GM18499 (cell line): Measurements from ENCODE around the gene DNAJC28.
"Not testable (repeated sequence)": the region's sequence is repeated elsewhere in the genome, so short reads cannot be mapped to it uniquely, and the experiment has no call there.

Experiments
- ATAC-seq: cut with Tn5 transposase; IDR thresholded peaks from one replicate; pipeline ENCODE4 v1.9.1; 2021; ENCODE audit warnings: moderate number of reproducible peaks; ENCODE audit not compliant: insufficient read depth, unreplicated experiment

Gene DNAJC28

DNA sequence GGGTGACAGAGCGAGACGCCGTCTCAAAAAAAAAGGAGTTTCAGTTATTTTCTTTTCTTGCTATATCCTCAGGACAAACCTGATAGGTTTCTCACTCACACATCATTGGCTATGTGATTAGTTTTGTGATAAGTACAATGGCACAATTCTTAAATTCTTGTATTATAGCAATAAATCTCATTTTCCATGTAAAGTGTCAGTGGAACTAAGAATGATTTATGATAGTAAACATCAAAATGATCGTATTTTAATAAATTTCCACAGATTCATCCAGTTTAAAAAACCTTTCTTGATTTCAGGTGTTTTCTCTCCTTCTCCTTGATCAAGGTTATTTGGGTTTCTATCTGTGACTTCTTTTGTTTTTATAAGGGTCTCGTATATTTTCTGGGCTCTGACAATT, 3.5 kb downstream of the DNAJC28 start:
- no peak for ATAC-seq

- no peak for ATAC-seq
Measured at GRCh38 chr21:33481314-33481943, 10.1 kb downstream of the DNAJC28 start.

- ATAC-seq: no peak
Measured at GRCh38 chr21:33480481-33481103, 10.9 kb downstream of the DNAJC28 start.

DNA sequence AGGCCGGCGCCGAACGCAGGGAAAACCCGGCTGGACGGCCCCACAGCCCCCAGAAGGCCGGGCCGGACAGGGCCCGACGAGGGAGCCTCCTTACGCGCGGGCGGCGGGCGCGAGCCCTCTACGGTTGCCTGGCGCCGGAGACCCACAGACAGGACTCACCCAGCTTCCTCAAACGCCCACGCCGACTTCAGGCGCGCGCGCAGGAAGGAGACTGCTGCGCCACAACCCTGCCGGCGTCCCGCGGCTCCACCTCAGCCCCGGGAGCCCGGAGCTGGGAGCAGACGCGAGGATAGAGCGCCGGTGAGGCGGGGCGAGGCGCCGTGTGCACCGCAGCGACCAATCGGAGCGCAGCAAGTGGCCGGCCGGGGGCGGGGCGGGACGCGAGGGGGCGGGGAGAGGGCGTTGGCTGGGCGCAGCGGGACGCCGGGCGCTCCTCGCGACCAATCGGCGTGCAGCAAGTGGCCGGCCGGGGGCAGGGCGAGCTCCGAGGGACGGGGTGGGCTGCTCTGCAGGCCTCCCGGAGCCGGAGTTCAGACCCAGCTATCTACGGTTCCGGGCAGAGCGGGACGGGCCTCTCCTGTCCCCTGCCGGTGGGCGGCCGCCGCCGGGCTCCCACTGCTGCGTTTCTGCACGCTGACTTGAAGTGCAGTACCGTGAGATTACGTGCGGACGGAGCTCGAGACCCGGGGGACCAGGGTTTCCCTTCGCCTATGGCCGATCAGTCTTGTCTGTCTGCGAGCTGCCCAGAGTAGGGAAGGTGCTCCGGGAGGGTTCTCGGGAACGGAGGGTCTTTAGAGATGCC, 11.6 kb downstream of the DNAJC28 start, which contains the start of gene TMEM50B:
Gene TMEM50B, minus strand, starts transcription at position 296 of the 802 bp plus-strand sequence. CDS start 11,089 bp downstream, outside the sequence.
- ATAC-seq: peak; percentile 67

DNA sequence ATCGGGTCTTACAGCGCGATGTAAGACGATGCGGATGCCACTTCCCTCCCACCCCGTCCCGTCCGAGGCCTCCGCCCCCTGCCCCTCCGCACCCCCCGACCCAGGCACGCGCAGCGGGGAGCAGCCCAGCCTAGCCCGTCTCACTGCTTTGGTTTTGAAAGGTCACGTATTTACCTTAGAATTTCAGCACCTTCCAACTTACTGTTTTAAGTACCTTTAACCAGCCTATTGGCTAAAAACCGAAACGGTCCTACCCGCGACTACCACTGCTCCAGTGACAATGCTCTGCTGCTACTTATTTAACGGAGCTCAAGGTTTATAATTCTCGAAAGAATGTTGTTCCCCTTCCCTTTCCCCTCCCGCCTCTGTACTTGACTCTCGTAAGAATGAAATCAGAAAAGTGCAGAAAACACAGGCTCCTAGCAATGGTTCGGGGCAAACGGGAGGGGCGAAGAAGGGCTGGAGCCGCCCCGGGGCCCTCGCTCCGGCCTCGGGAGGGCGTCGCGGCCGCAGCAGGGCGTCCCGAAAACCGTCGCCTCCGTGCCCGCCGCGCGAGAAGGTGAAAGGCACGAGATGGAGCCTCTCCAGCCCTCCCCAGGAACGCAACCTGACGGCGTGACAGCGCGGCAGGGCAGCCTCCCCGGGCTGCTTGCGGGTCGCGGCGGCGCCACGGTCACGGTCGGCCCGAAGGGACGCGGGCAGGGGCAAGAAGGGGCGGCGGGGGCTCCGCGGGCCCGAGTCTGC, 12.4 kb downstream of the DNAJC28 start:
- peak; percentile 4 for ATAC-seq

DNA sequence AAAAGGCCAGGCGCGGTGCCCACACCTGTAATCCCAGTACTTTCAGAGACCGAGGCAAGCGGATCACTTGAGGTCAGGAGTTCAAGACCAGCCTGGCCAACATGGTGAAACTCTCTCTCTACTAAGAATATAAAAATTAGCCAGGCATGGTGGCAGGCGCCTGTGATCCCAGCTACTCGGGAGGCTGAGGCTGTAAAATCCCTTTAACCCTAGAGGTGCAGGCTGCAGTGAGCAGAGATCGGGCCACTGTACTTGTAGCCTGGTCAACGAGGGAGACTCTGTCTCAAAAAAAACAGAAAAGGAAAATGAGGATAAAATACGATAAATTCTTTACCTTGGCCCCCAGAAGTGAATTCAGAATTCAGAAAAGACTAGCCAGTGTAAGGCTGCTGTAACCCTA, 13.3 kb downstream of the DNAJC28 start:
- ATAC-seq: no peak

DNA sequence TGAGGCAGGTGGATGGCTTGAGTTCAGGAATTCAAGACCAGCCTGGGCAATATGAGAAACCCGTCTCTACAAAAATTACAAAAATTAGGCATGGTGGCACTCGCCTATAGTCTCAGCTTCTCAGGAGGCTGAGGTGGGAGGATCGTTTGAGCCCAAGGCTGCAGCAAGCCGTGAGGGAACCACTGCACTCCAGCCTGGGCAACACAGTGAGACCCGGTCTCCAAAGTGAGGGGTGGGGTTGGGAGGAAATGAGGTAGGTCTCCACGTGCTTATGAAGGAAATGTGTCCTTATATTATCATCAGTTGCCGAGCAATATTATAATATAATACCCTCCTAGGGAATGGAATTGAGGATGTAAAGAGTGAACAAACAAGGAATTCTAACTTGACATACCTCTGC, 14.4 kb downstream of the DNAJC28 start:
- ATAC-seq: no peak

GRCh38 chr21:33473344-33473743, 18.2 kb downstream of the DNAJC28 start:
- ATAC-seq: no peak

- no peak for ATAC-seq
Measured at GRCh38 chr21:33470701-33471100, 20.8 kb downstream of the DNAJC28 start.

- ATAC-seq: not testable (repeated sequence)
Measured at GRCh38 chr21:33469183-33469582, 22.3 kb downstream of the DNAJC28 start.

DNA sequence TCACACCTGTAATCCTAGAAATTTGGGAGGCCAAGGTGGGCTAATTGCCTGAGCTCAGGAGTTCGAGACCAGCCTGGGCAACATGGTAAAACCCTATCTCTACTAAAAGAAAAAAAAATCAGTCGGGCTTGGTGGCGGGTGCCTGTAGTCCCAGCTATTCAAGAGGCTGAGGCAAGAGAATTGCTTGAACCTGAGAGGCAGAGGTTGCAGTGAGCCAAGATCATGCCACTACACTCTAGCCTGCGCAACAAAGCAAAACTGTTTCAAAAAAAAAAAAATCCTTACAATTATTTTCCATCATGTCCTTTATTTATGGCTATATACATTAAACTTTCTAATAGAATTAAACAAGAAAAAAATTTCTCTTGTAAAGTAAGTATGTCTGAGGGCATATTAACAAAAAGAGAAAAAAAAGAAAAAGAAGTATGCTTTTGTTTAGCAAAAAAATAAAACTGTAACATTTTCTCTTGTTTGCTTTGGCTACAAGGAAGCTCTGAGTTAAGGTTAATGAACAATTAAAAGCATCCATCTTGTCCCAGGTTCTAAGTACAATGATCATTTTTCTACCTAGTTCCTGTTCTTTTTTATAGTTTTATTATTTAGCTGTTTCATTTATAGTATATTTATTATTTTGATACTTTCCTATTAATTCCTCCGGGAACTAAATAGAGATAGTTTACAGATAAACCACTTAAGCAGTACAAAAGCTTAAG, 29.8 kb downstream of the DNAJC28 start:
- ATAC-seq: no peak

DNA sequence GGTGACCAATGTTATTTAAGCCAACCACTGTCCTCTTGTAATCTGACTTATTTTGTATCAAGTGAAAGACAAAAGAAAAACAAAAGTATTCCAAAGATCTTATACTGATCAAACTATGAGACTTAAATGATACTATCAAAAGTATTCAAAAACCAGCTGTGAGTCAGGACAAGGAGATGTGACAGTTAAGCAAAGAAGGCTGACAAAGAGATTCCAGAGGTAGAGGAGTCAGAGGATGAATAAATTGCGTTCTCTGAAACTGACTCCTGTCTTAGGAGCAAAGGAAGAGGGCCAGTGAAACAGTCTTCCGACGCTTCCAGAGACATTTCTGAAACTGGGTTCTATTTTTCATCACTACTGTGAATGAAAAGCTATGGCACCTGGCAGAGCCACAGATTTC, 32.7 kb downstream of the DNAJC28 start:
- ATAC-seq: no peak

DNA sequence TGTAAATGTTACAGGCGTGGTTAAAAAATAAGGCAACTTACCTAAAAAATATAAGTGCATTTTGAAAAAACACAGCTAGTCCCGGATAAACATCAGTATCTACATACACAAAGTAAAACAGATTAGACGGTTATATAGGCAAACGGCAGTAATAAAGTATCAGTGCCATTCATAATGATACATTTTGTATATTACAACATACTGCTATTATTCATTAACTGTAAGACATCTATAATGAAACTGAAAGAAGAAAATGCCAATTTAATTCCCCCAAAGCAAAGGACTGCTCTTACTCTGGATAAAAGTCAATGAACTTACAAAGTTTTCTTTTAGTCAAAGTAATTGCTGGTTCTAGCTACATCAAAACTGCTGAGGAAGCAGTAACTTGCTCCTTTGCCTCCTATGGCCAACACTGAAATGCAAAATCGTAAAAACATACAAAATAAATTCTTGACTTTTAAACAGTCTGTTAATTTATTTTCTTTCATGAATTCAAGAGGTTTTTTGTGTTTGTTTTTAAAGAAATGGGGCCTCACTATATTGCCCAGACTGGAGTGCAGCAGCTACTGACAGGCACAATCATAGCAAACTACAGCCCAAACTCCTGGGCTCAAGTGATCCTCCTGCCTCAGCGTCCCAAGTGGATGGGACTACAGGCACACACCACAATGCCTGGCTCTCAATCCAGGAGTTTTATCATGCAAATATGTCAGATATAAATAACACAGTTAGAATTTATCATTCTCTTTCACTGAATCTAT, 35.6 kb downstream of the DNAJC28 start:
- ATAC-seq: no peak

- no peak for ATAC-seq
Measured at GRCh38 chr21:33452362-33452761, 39.2 kb downstream of the DNAJC28 start.

DNA sequence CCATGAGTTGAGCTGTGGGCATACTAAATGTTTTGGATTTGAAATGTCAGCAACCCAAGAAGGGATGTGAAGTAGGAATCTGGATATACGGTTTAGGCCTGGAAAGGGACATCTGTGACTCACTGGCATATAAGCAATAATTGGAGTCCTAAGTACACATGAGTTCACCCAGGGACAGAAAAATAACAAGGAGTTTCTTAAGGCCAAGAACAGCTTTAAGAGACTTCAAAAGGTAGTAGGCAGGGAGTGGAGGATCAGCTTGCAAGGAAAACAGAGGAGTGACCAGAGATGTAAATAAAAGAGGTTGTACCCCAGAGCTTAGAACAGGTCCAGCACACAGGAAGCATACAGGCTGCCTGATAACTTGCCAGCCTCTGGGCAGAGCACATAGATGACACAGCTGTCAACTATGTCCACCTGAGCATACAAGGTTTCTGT, 39.9 kb downstream of the DNAJC28 start:
- ATAC-seq: no peak

- no peak for ATAC-seq
Measured at GRCh38 chr21:33449616-33450015, 41.9 kb downstream of the DNAJC28 start.

GRCh38 chr21:33446620-33447019, 44.9 kb downstream of the DNAJC28 start:
- not testable (repeated sequence) for ATAC-seq

GRCh38 chr21:33444499-33444898, 47.0 kb downstream of the DNAJC28 start:
- ATAC-seq: no peak

- ATAC-seq: no peak
Measured at GRCh38 chr21:33443194-33443593, 48.3 kb downstream of the DNAJC28 start.
